ENCODE results near the gene MTA3. TPM values are rescaled to one million over a fixed set of nuclear protein-coding genes. Genes with fewer than 3 reads are reported as not detected.
"Not testable (repeated sequence)": the region's sequence is repeated elsewhere in the genome, so short reads cannot be mapped to it uniquely, and the experiment has no call there.

Gene MTA3
- polyA plus RNA-seq, 6 donors from 2014 or later, result 2.7 to 8.3 (median 6.9) TPM

GRCh38 chr2:42636934-42637333, 68.5 kb downstream of the MTA3 start:
- Mint-ChIP-seq H3K36me3 (no peaks in the 10 kb centered on the region), H3K27ac (no peak overlapping the region), H3K9me3 (no peaks in the 10 kb centered on the region), H3K4me3 (no peak overlapping the region), H3K27me3 (no peaks in the 10 kb centered on the region), H3K4me1 (peaks cover 0 to 15% (median 0%) of the 10 kb centered on the region in 3 donors)
- ATAC-seq (ENCODE audit: low read depth in 2 of 2) (no peak), DNase-seq (no peak)

GRCh38 chr2:42638080-42638784, 69.8 kb downstream of the MTA3 start:
- no peaks in the 10 kb centered on the region for H3K27me3 Mint-ChIP-seq
- ATAC-seq (ENCODE audit: low read depth in 2 of 2), result no peak
- H3K9me3 Mint-ChIP-seq, result no peaks in the 10 kb centered on the region
- no peak overlapping the region for H3K27ac Mint-ChIP-seq
- DNase-seq, result no peak
- peaks cover 0 to 15% (median 0%) of the 10 kb centered on the region in 3 donors for H3K4me1 Mint-ChIP-seq
- H3K36me3 Mint-ChIP-seq, result no peaks in the 10 kb centered on the region
- no peak overlapping the region for H3K4me3 Mint-ChIP-seq

- no peak overlapping the region for H3K4me3 Mint-ChIP-seq
- H3K9me3 Mint-ChIP-seq, result no peaks in the 10 kb centered on the region
- H3K27ac Mint-ChIP-seq, result peak overlapping the region in 2 of 6 donors; percentile 22 to 36
- H3K36me3 Mint-ChIP-seq, result peaks cover under 1 to 3% of the 10 kb centered on the region in 2 donors
- peaks cover 0 to 15% (median 0%) of the 10 kb centered on the region in 3 donors for H3K4me1 Mint-ChIP-seq
- DNase-seq, result no peak
- no peak for ATAC-seq (ENCODE audit: low read depth in 2 of 2)
- H3K27me3 Mint-ChIP-seq, result no peaks in the 10 kb centered on the region
Measured at GRCh38 chr2:42639340-42640077, 71.1 kb downstream of the MTA3 start.

GRCh38 chr2:42640261-42640660, 71.8 kb downstream of the MTA3 start:
- Mint-ChIP-seq H3K36me3 (peaks cover 7 to 9% of the 10 kb centered on the region in 2 donors), H3K27ac (no peak overlapping the region), H3K27me3 (no peaks in the 10 kb centered on the region), H3K4me1 (peaks cover 0 to 15% (median 0%) of the 10 kb centered on the region in 3 donors), H3K4me3 (no peak overlapping the region), H3K9me3 (no peaks in the 10 kb centered on the region)
- no peak for ATAC-seq (ENCODE audit: low read depth in 2 of 2)
- no peak for DNase-seq

- peaks cover 17% of the 10 kb centered on the region in 2 donors for H3K36me3 Mint-ChIP-seq
- H3K4me1 Mint-ChIP-seq, result peaks cover 0 to 15% (median 0%) of the 10 kb centered on the region in 3 donors
- not testable (repeated sequence) for DNase-seq; H3K27me3 Mint-ChIP-seq; ATAC-seq (ENCODE audit: low read depth in 2 of 2); H3K27ac Mint-ChIP-seq; H3K4me3 Mint-ChIP-seq; H3K9me3 Mint-ChIP-seq
Measured at GRCh38 chr2:42642371-42642770, 73.9 kb downstream of the MTA3 start.

- H3K4me3 Mint-ChIP-seq, result no peak overlapping the region
- H3K4me1 Mint-ChIP-seq, result no peaks in the 10 kb centered on the region
- ATAC-seq (ENCODE audit: low read depth in 2 of 2) (no peak), DNase-seq (no peak)
- H3K27ac Mint-ChIP-seq, result no peak overlapping the region
- peaks cover 17% of the 10 kb centered on the region in 2 donors for H3K36me3 Mint-ChIP-seq
- no peaks in the 10 kb centered on the region for H3K27me3 Mint-ChIP-seq
- H3K9me3 Mint-ChIP-seq, result no peaks in the 10 kb centered on the region
Measured at GRCh38 chr2:42645551-42645950, 77.1 kb downstream of the MTA3 start.

GRCh38 chr2:42648796-42649195, 80.4 kb downstream of the MTA3 start:
- DNase-seq, result no peak
- Mint-ChIP-seq H3K4me1 (peaks cover 0 to 6% (median 0%) of the 10 kb centered on the region in 3 donors), H3K27me3 (no peaks in the 10 kb centered on the region), H3K27ac (no peak overlapping the region), H3K36me3 (peaks cover 17 to 21% of the 10 kb centered on the region in 2 donors), H3K4me3 (no peak overlapping the region), H3K9me3 (no peaks in the 10 kb centered on the region)
- ATAC-seq (ENCODE audit: low read depth in 2 of 2), result no peak

GRCh38 chr2:42651057-42651456, 82.6 kb downstream of the MTA3 start:
- Mint-ChIP-seq H3K9me3 (no peaks in the 10 kb centered on the region), H3K4me1 (peaks cover 0 to 6% (median 4%) of the 10 kb centered on the region in 3 donors), H3K27me3 (no peaks in the 10 kb centered on the region), H3K4me3 (no peak overlapping the region), H3K36me3 (peaks cover 6 to 9% of the 10 kb centered on the region in 2 donors), H3K27ac (no peak overlapping the region)
- ATAC-seq (ENCODE audit: low read depth in 2 of 2) (no peak), DNase-seq (no peak)

GRCh38 chr2:42652086-42652485, 83.7 kb downstream of the MTA3 start:
- Mint-ChIP-seq H3K36me3 (peaks cover 0 to 4% of the 10 kb centered on the region in 2 donors), H3K9me3 (no peaks in the 10 kb centered on the region), H3K27ac (peak overlapping the region in 1 of 6 donors; percentile 46), H3K4me1 (peaks cover 0 to 6% (median 4%) of the 10 kb centered on the region in 3 donors), H3K4me3 (no peak overlapping the region), H3K27me3 (no peaks in the 10 kb centered on the region)
- no peak for ATAC-seq (ENCODE audit: low read depth in 2 of 2)
- DNase-seq, result no peak

GRCh38 chr2:42653039-42653438, 84.6 kb downstream of the MTA3 start:
- Mint-ChIP-seq H3K36me3 (peaks cover 0 to 4% of the 10 kb centered on the region in 2 donors), H3K9me3 (no peaks in the 10 kb centered on the region), H3K27me3 (no peaks in the 10 kb centered on the region), H3K27ac (peak overlapping the region in 1 of 6 donors; percentile 0), H3K4me1 (peaks cover 0 to 6% (median 4%) of the 10 kb centered on the region in 3 donors), H3K4me3 (no peak overlapping the region)
- ATAC-seq (ENCODE audit: low read depth in 2 of 2), result no peak
- DNase-seq, result no peak

GRCh38 chr2:42653908-42654445, 85.5 kb downstream of the MTA3 start:
- DNase-seq (no peak), ATAC-seq (ENCODE audit: low read depth in 2 of 2) (no peak)
- Mint-ChIP-seq H3K4me3 (no peak overlapping the region), H3K27me3 (no peaks in the 10 kb centered on the region), H3K4me1 (peaks cover 0 to 6% (median 4%) of the 10 kb centered on the region in 3 donors), H3K27ac (peak overlapping the region in 1 of 6 donors; percentile 65), H3K36me3 (peaks cover 0 to 4% of the 10 kb centered on the region in 2 donors), H3K9me3 (no peaks in the 10 kb centered on the region)

- no peak for ATAC-seq (ENCODE audit: low read depth in 2 of 2)
- H3K27ac Mint-ChIP-seq, result no peak overlapping the region
- H3K4me3 Mint-ChIP-seq, result no peak overlapping the region
Measured at GRCh38 chr2:42658306-42658705, 89.9 kb downstream of the MTA3 start.

GRCh38 chr2:42659609-42660008, 91.2 kb downstream of the MTA3 start:
- no peak overlapping the region for H3K4me3 Mint-ChIP-seq
- no peaks in the 10 kb centered on the region for H3K9me3 Mint-ChIP-seq
- no peaks in the 10 kb centered on the region for H3K27me3 Mint-ChIP-seq
- ATAC-seq (ENCODE audit: low read depth in 2 of 2) (no peak), DNase-seq (no peak)
- H3K4me1 Mint-ChIP-seq, result peaks cover 14 to 16% (median 16%) of the 10 kb centered on the region in 3 donors
- no peaks in the 10 kb centered on the region for H3K36me3 Mint-ChIP-seq
- peak overlapping the region in 1 of 6 donors; percentile 30 for H3K27ac Mint-ChIP-seq

More at GRCh38 chr2:42658306-42658705, 89.9 kb downstream of the MTA3 start:
- H3K9me3 Mint-ChIP-seq, result no peaks in the 10 kb centered on the region
- H3K4me1 Mint-ChIP-seq, result peaks cover 4 to 8% (median 5%) of the 10 kb centered on the region in 3 donors
- H3K36me3 Mint-ChIP-seq, result no peaks in the 10 kb centered on the region
- no peak for DNase-seq
- no peaks in the 10 kb centered on the region for H3K27me3 Mint-ChIP-seq

Measured in naive B cell (primary cell).